ENCODE measurements around the gene CDK5R1. TPM values are rescaled to one million over a fixed set of nuclear protein-coding genes. Genes with fewer than 3 reads are reported as not detected.
A peak's percentile ranks its signal among the peaks of the same experiment; 100 is the strongest.

Gene CDK5R1
- total RNA-seq, 3 donors from 2014 or later (not counting 1 experiment from before 2014, with no cell fraction given): 3.7 to 12.3 (median 7.4) TPM

DNA sequence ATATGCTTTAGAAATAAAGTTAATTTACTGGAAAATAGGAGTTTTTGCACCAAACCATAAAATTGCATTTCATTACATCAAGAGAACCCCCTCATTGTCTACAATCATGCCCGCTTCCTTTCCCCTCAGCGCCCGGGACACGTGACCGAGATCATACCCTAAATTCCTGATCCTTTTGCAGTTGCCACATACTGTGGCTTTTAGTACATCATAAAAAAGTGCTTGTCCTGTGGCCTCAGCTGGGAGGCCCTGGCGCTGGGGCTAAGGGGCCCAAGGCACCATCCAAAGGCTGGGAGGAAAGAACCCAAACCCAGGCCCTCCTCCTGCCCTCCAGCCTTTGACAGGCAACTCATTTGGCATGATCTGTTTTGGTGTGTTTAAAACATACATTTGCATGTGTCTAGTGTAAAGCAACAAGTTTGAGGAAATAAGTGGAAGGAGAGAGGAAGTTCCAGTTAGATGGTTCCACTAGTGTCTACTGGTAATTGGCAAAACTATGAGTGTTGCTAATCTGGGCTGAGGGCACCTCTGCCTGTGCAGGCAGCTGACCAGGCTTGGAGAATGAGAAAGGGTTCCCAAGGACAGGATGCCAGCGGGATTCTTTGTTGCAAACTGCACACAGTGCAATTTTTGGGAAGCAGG lies 6.0 kb downstream of the CDK5R1 start:
- H3K27me3 ChIP-seq (ENCODE audit: control insufficient read depth, insufficient read depth, low read length): no peaks in the 10 kb centered on the region
- no peaks in the 10 kb centered on the region for H3K9me3 ChIP-seq (ENCODE audit: control insufficient read depth, insufficient read depth, low read length)
- no peaks in the 10 kb centered on the region for H3K36me3 Mint-ChIP-seq
- no peak overlapping the region for H3K27ac ChIP-seq (ENCODE audit: low read length)
- H3K27me3 Mint-ChIP-seq (ENCODE audit: low read depth in 2 of 2): no peaks in the 10 kb centered on the region
- ATAC-seq (no peak), DNase-seq (no peak)
- H3K4me1 ChIP-seq (ENCODE audit: control insufficient read depth, insufficient read depth, low read length): peaks cover 77% of the 10 kb centered on the region
- 74% methylated on average over 7 of the region's 7 CpGs for WGBS (ENCODE audit: insufficient coverage)
- peak overlapping the region; percentile 68 to 82 for H3K27ac Mint-ChIP-seq
- H3K4me3 ChIP-seq (ENCODE audit: low read length): no peak overlapping the region
- TF ChIP-seq CTCF (IDR thresholded peaks at IDR 0.05): no peak
- peak overlapping the region; percentile 71 for H3K4me3 Mint-ChIP-seq
- peaks cover 26% of the 10 kb centered on the region for H3K36me3 ChIP-seq (ENCODE audit: control insufficient read depth, insufficient read depth, low read length)
- H3K9me3 Mint-ChIP-seq: no peaks in the 10 kb centered on the region
- peaks cover 54 to 60% of the 10 kb centered on the region in 2 donors for H3K4me1 Mint-ChIP-seq
- intact Hi-C loops (cut with micrococcal nuclease): no loop called here

- no peak overlapping the region for H3K4me3 ChIP-seq (ENCODE audit: low read length)
- Mint-ChIP-seq H3K27ac (no peak overlapping the region), H3K4me3 (no peak overlapping the region), H3K27me3 (ENCODE audit: low read depth in 2 of 2) (no peaks in the 10 kb centered on the region), H3K9me3 (no peaks in the 10 kb centered on the region), H3K4me1 (peaks cover 46 to 55% of the 10 kb centered on the region in 2 donors), H3K36me3 (no peaks in the 10 kb centered on the region)
- 94% methylated on average over 15 of the region's 15 CpGs for WGBS (ENCODE audit: insufficient coverage)
- H3K27me3 ChIP-seq (ENCODE audit: control insufficient read depth, insufficient read depth, low read length): no peaks in the 10 kb centered on the region
- intact Hi-C loops (cut with micrococcal nuclease): no loop called here
- H3K9me3 ChIP-seq (ENCODE audit: control insufficient read depth, insufficient read depth, low read length): no peaks in the 10 kb centered on the region
- no peak overlapping the region for H3K27ac ChIP-seq (ENCODE audit: low read length)
- peaks cover 20% of the 10 kb centered on the region for H3K36me3 ChIP-seq (ENCODE audit: control insufficient read depth, insufficient read depth, low read length)
- peaks cover 69% of the 10 kb centered on the region for H3K4me1 ChIP-seq (ENCODE audit: control insufficient read depth, insufficient read depth, low read length)
- no peak for TF ChIP-seq CTCF (IDR thresholded peaks at IDR 0.05)
- ATAC-seq (no peak), DNase-seq (no peak)
Observed at GRCh38 chr17:32493571-32493970, 6.8 kb downstream of the CDK5R1 start.

DNA sequence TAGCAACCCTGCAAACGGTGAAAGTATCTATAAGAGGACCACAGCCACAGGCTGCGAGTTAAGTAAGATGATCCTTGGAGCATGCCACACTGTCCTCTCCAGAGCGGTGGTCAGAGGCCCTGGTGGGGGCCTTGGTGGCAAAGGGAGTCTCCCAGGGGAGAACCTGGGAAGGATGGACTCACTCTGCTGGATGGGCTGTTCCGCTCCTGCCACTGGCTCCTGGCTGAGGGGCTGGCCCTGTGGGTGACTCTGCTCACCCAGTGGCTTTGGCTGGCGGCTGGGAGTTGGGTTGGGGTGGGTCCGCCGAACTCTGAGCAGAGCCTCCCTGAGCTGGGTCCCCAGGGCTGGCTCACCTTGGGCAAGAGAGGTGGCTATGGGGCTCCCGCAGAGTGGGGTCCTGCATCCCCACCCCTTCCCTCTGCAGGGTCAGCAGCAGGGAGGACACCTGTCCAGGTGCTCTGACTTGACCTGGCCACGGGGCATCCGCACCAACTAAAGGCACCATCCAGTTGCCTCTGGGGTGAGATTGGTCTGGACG lies 7.3 kb downstream of the CDK5R1 start:
- intact Hi-C loops (cut with micrococcal nuclease): no loop called here
- Histone ChIP-seq H3K4me3 (ENCODE audit: low read length) (no peak overlapping the region), H3K27me3 (ENCODE audit: control insufficient read depth, insufficient read depth, low read length) (no peaks in the 10 kb centered on the region), H3K9me3 (ENCODE audit: control insufficient read depth, insufficient read depth, low read length) (no peaks in the 10 kb centered on the region), H3K4me1 (ENCODE audit: control insufficient read depth, insufficient read depth, low read length) (peaks cover 64% of the 10 kb centered on the region), H3K27ac (ENCODE audit: low read length) (no peak overlapping the region), H3K36me3 (ENCODE audit: control insufficient read depth, insufficient read depth, low read length) (peaks cover 16% of the 10 kb centered on the region)
- no peak overlapping the region for H3K4me3 Mint-ChIP-seq
- H3K27ac Mint-ChIP-seq: no peak overlapping the region
- no peak for TF ChIP-seq CTCF (IDR thresholded peaks at IDR 0.05)
- DNase-seq (no peak), ATAC-seq (no peak)
- peaks cover 42 to 51% of the 10 kb centered on the region in 2 donors for H3K4me1 Mint-ChIP-seq
- 94% methylated on average over 11 of the region's 11 CpGs for WGBS (ENCODE audit: insufficient coverage)
- no peaks in the 10 kb centered on the region for H3K27me3 Mint-ChIP-seq (ENCODE audit: low read depth in 2 of 2)
- H3K9me3 Mint-ChIP-seq: no peaks in the 10 kb centered on the region
- H3K36me3 Mint-ChIP-seq: no peaks in the 10 kb centered on the region

Data from natural killer cell (primary cell).